ENCODE measurements around the gene MYH11.

MYH11 gene

DNA sequence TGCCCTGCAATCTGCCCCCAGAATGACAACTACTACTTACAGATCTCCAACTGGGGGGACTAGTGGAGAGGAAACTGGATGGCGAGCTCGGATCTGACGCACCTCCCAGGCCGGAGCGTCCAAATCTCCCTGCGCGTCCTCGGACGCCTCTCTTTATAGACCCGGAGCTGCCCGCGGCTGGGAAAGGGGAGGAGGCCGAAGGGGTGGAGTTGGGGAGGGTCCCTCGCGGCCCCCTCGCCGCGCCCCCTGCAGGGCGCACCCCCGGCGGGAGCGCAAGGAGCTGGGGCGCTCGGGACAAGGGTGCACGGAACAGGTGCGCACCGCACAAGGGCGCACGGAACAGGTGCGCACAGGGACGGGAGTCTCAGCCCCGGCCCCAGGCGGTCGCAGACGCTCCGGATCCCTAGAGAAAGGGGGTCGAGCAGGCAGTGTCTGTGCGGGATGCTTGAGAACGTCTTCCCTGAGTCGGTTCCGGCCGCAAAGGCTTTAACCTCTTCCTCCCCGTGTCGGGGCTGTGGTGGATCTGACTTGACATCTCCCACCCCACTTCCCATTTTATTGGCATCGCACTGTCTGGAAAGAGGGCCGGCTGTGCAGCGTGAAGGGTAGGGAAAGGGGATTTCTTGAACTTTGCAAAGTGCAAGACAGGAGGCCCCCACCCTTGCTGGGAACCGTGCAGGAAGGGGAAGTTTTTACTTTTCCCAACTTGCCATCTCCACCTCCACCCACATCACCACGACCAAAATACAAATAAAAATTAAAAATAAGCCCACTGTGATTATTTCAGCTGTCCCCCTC, at the start of gene MYH11:
Gene MYH11 (minus strand): TSS at position 128 of the 798 bp plus-strand sequence. CDS start 18,776 bp downstream, outside the sequence.
- DNase-seq (ENCODE audit: low spot score) (no peak), FAIRE-seq (no peak)

DNA sequence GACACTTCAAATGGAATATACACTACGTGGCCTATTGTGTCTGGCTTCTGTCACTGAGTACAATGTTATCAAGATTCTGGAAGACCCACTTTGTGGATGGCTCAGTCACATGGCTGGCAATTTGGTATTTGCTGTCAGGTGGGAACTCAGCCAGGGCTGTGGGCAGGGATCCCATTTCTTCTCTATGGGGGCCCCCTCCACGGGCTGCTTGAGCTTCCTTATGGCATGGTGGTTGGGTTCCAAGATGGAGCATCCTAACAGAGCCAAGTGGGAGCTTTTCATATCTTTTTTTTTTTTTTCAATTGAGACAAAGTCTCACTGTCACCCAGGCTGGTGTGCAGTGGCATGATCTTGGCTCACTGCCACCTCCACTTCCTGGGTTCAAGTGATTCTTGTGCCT, 49.6 kb upstream of the MYH11 start:
- DNase-seq (ENCODE audit: low spot score) (no peak), FAIRE-seq (no peak)

DNA sequence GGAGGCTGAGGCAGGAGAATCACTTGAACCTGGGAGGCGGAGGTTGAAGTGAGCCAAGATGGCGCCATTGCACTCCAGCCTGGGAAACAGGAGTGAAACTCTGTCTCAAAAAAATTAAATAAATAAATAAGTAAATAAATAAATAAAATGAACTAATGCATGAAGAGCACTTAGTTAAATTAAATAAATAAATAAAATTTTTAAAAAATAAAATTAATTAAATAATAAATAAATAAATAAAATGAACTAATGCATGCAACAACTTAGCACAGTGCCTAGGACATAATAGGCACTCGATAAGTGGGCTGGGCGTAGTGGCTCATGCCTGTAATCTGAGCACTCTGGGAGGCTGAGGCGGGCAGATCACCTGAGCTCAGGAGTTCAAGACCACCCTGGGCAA, 47.1 kb upstream of the MYH11 start:
- FAIRE-seq (no peak), DNase-seq (ENCODE audit: low spot score) (no peak)

DNA sequence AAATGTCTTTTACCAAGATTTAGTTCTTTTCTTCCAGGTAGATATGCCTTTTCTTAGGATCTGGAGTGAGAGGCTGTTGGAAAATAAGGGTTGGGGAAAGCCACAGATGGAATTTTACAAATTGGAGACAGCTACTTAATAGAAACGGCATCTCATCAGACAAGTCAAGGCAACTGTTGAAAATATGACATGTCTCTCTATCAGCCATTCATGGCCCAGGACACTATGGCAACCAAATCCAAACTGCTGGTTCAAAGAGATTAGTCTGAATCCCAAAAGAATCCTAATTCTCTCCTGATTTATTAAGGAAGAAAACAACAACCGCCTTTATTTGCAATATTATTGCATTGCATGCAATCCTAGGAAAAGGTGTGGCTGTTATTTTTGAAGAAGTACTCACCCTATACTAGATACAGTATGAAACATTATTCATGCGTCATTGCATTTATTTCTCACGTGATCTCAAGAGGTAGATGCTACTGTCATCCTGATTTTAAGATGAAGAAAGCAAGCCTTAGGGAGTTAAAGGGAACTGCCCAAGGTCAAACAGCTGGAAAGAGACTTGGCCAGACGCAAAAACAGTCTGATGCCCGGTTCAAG, 44.2 kb upstream of the MYH11 start:
- FAIRE-seq (no peak), DNase-seq (ENCODE audit: low spot score) (no peak)

DNA sequence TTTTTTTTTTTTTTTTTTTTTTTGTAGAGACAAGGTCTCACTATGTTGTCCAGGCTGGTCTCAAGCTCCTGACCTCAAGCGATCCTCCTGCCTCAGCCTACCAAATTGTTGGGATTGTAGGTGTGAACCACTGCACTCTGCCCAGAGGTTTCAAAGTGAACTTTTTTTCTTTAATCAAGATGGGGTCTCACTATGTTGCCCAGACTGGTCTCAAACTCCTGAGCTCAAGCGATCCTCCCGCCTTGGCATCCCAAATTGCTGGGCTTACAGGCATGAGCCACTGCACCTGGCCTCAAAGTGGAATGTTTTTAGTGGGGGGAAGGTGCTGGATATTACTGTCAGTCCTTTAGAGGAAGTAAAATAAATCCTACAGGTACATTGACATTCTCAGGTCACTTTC, 43.5 kb upstream of the MYH11 start:
- FAIRE-seq = no peak
- DNase-seq (ENCODE audit: low spot score) = no peak

DNA sequence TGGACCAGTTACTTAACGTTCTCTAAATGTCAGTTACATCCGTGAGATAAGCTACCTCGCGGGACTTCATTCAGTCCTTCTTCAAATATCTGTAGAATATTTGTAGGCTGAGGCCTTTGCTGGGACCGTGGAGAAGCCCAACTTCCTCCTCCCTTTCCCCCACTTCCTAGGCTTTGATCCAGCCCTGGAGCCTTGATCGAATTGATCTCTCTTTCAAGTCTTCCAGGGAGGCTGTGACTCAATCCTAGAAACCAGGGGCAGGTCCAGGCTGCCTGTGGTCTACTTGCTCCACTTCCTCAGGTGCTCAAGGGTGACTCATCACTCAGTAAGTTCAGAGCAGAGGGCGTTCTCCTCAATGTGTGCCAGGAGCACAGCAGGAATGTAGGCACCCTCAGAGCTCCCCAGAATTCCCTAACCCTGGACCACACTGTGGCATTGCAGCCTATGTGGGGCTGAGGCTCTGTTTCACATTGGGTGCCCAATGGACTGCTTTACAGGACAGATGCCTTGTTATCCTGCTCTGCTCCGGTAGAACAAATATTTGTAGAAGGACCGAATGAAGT, 42.8 kb upstream of the MYH11 start:
- DNase-seq (ENCODE audit: low spot score) = peak; percentile 89
- FAIRE-seq = peak; percentile 91

DNA sequence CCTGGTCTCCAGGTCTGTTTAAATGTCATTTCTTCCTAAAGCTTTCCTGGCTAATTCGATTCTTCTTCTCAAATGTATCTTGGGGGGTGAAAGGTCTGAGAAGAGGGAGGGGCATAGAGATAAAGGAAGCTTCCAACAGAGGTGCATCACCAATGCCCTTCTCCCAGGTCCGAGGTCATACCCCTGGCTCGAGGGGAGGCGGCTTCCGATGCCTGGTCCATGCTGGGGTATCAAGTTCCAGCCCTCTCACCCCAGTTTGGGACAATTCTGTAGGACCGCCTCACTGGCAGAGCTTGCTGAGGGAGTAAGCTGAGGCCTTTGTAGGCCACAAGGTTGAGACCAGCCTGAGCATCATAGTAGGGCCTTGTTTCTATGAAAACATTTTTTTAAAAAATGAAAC, 41.8 kb upstream of the MYH11 start:
- FAIRE-seq = no peak
- DNase-seq (ENCODE audit: low spot score) = no peak

DNA sequence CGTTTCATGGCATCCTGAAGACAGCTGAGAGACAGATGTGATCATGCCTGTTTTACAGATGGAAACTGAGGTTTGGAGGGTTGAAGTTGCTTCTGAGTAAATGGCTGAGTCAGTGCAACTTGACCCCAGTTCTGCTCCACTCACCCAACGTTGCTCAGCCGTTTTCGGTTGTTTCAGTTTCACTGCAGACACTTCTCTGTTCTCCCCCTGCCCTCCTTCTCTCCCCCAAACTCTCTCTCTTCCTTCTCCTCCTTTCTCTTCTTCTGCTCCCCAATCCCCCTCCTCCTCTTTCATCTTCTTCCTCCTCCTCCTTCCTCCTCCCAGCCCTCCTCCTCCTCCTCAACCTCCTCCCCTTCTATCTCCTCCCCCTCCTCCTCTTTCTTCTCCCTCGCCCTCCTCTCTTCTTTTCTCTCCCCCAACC, 41.0 kb upstream of the MYH11 start:
- FAIRE-seq (peak; percentile 7), DNase-seq (ENCODE audit: low spot score) (peak; percentile 54)

DNA sequence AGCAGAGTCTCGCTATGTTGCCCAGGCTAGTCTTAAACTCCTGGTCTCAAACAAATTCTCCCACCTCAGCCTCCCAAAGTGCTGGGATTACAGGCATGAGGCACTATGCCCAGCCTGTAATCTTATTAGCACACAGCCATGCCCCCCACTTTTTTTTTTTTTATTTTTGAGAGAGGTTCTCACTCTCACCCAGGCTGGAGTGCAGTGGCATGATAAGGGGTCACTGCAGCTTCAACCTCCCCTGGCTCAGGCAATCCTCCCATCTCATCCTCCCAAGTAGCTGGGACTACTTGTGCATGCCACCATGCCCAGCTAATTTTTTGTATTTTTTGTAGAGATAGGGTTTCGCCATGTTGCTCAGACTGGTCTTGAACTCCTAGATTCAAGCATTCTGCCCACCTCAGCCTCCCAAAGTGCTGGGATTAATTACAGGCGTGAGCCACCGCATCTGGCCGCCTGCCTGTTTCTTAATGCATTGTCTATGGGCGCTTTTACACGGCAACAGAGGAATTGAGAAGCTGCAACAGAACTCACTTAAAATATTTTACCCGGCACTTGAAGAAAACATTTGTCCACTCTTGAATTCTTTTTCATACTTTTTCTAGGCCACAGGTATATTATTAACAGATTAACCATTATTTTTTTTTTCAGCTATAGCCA, 40.4 kb upstream of the MYH11 start:
- FAIRE-seq = no peak
- no peak for DNase-seq (ENCODE audit: low spot score)

DNA sequence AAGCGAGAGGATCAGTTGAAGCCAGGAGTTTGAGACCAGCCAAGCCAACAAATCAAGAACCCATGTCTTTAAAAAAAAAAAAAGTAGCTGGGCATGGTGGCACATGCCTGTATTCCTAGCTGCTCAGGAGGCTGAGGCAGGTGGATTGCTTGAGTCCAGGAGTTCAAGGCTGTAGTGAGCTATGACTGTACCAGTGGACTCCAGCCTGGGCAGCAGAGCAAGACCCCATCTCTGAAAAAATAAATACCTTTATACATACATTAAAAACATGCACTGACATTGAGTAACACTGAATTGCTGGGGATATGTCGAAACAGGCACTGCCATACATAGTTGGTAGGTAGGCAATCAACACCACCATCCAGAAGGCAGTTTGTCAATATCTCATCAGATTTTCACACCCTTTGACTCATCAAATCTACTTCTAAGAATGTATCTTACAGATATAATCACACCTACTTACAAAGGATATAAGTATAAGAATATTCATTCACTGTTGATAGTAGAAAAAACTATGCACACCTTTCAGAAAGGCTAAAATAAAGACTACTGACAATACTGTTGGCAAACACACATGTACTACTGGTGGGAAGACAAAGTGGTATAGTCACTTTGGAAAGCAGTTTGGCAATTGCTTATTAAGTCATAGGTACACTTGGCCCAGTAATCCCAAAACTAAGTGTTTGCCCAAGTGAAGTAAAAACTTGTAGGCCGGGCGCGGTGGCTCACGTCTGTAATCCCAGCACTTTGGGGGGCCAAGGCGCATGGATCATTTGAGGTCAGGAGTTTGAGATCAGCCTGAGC, 37.9 kb upstream of the MYH11 start:
- DNase-seq (ENCODE audit: low spot score) (no peak), FAIRE-seq (no peak)

DNA sequence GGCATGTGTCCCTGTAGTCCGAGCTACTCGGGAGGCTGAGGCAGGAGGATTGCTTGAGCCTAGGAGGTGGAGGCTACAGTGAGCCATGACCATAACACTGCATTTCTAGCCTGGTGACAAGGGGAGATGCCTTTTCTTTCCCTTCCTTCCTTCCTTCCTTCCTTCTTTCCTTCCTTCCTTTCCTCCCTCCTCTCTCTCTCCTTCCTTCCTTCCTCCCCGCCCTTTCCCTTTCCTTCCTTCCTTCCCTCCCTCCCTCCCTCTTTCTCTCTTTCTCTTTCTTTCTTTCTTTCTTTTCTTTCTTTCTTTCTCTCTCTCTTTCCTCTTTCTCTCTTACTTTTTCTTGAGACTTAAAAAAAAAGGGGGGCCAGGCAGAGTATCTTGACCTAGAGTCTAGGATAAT, 34.7 kb upstream of the MYH11 start:
- DNase-seq (ENCODE audit: low spot score) (no peak), FAIRE-seq (no peak)

DNA sequence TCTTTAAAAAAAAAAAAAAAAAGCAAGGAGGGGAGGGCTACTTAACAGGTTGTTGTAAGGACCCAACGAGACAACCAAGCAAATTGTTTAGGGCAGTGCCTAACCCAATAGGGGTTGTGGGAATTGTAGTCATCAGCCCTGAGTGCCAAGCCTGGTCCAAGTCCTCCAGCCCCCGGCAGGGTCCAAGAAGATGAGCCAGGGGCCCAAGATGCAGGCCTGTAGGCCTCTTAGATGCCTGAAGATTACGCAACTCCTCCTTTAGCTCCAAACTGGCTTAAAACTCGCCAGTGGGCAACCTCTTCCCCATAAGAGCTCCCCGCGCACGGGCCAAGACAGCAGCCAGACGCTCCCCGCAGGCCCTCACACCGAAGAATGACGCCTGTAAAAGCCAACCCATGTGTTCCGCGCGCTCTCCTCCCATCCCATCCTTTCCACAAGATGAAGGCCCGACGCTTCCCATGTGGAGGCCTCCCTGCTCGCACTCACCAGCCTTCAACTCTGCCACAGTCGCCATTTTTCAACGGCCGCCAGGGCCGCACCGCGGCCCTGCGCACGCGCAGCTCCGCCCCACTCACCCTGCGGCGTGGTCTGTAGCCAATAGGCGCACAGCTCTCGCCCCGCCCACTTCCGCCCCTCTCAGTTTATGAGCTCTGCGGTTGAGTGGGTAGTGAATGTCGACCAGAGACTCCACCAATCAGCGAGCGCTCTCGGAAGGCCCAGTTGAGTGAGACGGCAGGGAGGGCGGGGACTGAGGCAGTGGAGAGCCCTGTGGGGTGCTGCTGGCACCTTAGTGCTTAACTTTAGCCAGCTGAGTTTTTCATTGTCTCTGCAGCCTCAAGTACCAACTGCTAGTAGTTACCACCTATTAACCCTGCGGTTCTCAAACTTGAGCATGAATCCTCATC, 31.5 kb upstream of the MYH11 start, which contains the start of gene CEP20:
Gene CEP20 (minus strand): TSS at position 532 of the 905 bp plus-strand sequence. CDS start 18 bp downstream, at position 514.
- FAIRE-seq (peak; percentile 84), DNase-seq (ENCODE audit: low spot score) (peak; percentile 98)

DNA sequence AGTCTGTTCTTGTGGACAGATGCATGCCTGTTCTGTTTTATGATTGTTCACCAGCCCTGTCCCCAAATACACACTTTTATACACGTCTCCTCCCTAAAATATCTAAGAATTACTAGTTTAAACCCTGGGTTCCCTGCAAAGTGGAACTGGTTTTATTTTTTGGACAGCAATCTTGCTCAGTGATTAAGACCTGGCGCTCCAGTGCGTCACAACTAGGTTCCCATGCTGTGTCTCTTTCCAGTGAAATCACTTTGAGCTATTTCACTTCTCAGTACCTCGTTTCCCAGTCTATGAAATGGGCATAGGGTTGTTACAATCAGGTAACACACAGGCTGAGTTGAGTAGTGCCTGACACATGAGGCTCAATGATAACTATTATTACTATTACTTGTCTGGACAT, 30.5 kb upstream of the MYH11 start:
- FAIRE-seq (no peak), DNase-seq (ENCODE audit: low spot score) (no peak)

DNA sequence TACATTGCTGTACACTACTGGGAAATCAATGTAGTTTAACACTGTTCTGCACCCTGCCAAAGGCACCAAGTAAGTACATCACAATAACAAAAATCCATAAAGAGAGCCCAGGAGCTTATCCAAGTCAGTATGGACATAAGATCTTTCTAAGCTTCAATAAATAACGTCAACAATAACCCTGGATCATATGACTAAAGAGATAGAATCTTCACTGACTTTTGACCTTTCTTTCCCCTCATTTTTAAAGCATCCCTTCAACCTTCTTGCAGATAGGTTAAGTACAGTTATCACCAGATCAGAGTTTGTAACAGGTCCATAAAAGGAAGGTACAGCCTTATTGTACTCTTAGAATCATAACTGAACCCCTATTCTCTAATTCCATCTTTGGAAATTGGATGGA, 29.2 kb upstream of the MYH11 start:
- DNase-seq (ENCODE audit: low spot score) = no peak
- no peak for FAIRE-seq

DNA sequence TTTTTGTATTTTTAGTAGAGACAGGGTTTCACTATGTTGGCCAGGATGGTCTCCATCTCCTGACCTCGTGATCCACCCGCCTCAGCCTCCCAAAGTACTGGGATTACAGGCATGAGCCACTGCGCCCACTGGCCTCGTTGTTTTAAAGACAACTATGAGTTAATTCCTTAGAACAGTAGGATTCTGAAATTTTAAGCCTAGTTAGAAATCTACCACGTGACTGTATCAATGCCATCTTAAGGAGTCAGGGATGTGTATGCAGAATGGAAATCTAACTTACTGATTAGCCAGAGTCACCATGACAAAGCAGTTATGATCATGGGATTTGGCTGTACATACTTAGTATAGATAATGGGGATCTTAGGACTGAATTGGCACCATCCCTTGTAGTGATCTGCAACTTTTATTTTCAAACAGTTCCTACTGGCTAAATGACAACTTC, 28.8 kb upstream of the MYH11 start:
- DNase-seq (ENCODE audit: low spot score) (no peak), FAIRE-seq (no peak)

DNA sequence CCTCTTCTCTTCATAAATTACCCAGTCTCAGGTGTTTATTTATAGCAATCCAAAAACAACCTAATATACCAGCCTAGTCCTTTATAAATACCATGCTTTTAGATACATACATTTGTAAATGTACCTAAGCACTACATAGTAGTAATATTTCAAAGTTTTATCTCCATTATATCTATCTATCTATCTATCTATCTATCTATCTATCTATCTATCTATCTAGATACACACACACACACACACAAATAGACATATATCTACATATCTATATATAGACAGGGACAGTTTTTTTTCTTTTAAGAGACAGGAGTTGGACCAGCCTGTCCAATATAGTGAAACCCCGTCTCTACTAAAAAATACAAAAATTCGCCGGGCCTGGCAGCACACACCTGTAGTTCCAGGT, 25.7 kb upstream of the MYH11 start:
- DNase-seq (ENCODE audit: low spot score) (no peak), FAIRE-seq (no peak)

DNA sequence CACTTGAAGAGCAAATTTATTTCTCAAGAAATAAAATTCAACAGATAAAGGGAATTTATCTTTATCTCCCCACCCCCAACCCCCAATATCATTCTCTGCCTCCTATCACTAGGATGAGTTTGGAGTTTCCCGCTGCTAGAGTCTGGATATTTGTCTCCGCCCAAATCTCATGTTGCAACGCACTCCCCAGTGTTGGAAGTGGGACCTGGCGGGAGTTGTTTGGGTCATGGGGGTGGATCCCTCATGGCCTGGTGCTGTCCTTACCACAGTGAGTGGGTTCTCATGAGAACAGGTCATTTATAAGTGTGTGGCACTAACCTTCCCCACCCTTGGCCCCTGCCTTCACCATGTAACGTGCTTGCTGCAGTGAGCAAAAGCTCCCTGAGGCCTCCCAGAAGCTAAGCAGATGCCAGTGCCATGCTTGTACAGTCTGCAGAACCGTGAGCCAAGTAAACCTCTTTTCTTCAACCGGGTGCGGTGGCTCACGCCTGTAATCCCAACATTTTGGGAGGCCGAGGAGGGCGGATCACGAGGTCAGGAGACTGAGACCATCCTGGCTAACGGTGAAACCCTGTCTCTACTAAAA, 25.1 kb upstream of the MYH11 start:
- no peak for DNase-seq (ENCODE audit: low spot score)
- no peak for FAIRE-seq

DNA sequence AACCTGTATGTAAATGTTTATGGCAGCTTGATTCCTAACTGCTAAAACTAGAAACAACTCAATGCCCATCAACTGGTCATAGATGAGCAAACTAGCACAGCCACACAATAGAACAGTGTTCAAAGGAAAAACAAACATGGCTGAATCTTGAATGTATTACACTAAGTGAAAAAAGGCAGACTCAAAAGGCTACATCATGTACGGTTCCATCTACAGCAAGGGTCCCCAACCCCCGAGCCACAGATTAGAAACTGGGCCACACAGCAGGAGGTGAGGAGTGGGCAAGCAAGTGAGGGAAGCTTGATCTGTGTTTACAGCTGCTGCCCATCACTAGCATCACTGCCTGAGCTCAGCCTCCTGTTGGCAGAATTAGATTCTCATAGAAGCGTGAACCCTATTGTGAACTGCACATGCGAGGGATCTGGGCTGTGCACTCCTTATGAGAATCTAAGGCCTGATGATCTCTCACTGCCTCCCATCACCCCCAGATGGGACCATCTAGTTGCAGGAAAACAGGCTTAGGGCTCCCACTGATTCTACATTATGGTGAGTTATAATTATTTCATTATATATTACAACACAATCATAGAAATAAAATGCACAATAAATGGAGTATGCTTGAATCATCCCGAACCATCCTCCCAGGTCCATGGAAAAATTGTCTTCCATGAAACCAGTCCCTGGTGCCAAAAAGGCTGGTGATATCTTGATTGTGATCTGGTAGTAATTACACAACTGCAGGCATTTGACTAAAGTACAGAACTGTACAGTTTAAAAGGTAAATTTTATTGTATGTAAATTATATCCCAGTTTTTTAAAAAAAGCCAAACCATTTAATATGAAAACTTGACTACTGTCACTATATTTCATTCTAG, 23.8 kb upstream of the MYH11 start:
- FAIRE-seq (no peak), DNase-seq (ENCODE audit: low spot score) (no peak)

Measured in RCC 7860 (cell line).